CD4-positive, alpha-beta T cell treated with Interleukin-10 for 1 hour (primary cell): Measurements from ENCODE around the gene FOXRED1.

Experiments used
- DNase-seq: peaks from one replicate; pipeline ENCODE4 v3.0.0-alpha.2; 2020

FOXRED1 gene

DNA sequence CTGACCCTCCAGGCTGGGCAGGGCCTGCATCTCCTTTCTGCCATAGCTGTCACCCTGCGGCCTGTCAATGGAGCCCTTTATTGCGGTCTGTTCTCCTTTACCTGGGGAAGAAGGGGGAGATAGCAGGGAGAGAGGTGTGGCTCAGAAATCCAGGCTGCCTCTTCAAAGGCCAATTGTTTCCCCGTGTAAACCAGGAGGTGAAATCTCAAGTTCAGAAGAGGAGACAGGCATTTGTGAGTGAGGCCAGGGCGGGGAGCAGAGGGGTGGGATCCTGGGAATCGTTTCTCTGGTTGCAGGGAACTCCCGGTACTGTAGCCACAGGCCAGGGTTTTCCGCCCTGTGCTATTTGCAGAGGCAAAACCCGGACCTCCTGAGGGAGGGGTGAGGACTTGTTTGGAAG, 44.0 kb downstream of the FOXRED1 start:
- DNase-seq = no peak

DNA sequence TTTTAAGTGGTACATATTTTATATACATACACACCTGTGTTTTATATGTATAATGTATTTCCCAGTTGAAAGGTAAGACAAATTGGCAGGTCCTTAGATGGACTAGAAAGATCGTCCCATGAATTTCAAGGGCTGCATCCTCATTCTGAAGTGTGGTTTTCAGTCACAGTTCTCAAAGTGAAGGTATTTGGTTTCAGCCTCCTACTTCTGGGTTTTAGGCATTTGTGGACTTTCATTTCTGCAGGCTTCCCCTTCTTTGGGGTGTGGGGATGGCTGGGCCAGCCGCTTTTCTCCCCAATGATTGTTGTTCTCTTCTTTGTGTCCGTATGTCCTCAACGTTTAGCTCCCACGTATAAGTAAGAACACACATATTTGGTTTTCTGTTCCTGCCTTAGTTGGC, 44.9 kb downstream of the FOXRED1 start:
- DNase-seq = no peak

DNA sequence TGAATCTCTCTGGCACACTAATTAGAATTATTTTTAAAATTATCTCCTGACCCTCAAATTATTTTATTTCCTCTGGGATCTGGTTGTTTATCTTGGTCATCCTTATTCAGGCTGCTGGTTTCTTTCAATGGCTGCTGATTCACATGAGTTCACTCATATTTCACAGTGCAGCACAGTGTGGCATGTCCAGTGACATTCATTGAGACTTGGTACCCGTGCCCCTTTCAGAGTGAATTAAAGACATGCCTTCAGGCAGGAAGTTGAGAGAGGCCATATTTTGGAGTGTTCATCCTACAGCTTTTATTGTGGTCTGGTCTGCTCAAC, 48.4 kb downstream of the FOXRED1 start:
- no peak for DNase-seq

DNA sequence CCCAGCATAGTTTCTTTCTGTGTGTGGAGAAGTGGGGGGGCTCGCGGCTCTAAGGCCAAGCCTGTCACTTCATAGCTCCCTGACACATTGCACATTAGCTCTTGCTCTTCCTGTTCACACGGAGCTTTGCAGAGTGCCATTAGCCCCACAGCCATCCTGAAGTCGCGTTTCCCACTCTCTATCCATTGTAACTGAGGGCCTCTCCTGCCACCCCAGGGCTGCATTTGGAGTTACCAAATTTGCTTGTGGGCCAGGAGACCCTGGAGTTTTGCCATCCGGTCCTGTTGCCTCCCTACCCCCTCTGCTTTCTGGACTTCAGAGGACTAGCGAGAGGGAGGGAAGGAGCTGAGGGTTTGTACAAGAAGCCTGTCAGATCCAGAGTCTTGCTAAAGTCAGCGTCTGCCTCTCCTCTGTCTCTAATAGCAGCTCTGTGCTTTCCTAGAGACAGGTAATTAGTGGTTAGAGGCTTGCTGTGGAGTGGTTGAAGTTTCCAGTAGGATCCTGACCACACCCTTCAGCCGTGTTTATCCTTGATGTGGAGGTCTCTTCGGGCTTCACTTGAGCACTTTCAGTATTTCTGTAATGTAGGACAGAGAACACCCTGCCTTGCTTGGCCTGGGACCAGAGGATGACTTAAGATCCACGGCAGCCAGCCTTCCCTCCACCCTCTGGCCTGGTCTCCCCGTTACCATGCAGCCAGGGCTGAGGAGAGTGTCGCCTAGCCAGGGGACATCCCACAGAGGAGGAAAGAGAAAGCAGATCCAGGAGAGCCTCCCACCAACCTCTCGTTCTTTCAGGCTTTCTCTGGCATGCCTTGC, 49.0 kb downstream of the FOXRED1 start:
- peak; percentile 33 for DNase-seq

DNA sequence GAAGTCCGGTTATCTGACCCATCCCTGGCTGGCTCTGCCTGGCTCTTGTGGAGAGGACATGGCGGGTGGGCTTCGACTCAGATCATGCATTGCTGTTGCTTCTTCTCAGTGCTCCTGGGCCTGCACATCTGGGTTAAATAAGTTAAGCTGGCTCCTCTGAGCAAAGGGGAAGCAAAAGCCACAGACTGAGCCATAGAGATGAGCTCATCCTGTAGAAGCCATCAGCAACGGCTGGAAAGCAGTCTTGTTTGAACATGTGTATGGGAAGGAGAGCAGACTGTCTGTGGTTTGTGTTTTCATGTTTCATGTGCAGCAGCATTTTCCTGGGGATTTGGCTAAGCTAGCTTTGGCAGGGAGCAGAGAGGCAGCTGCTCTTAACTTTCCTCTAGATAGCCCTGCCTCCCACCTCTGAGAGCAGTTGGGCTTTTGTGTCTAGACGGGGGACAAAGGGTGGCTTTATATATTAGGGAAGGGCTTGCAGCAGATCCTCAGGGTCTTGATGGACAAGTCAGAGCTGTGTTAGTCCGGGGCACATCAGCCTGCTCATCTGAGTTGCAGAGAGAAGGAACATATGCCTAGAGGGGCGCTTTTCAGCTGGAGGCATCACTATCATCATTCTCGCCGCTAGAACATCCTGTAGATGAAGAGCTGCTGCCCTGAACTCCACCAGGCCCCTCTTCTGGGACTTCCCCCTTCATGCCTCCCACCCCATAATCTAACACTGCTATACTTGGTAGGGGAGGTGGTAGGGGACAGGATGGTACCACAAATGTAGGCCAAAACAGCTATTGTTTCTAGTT, 49.8 kb downstream of the FOXRED1 start:
- DNase-seq = no peak

DNA sequence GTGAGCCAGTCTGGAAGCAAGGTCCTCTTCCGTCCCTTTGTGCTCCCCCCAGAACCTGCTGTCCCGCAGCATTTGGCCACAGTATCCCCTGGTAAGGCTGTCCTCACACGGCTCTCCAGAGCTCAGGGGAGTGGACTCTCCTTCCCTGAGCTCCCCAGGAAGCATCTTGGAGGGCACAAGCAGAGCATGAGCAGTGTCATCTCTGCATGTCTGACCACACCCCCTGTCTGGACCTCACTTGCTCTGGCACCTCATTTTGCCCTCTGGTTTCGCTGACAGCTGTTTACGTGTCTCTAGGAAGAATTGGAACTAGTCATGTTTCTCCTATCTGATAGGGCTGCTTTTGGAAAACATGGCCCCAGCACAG, 50.4 kb downstream of the FOXRED1 start:
- no peak for DNase-seq

DNA sequence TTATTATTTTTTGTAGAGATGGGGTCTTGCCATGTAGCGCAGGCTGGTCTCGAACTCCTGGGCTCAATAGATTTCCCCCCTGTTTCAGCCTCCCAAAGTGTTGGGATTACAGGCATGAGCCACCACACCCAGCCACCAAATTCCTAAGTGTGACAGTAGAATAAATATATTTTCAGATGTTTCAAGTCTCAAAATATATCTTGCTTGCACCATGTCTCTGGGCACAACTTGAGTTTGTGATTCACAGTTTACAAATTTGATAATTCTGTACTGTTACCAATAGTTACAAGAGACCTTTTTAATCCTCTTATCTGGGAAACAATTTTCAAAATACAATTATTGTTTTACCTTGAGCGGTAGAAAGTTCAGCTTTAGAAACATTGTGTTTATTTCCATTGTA, 54.0 kb downstream of the FOXRED1 start:
- DNase-seq = no peak

DNA sequence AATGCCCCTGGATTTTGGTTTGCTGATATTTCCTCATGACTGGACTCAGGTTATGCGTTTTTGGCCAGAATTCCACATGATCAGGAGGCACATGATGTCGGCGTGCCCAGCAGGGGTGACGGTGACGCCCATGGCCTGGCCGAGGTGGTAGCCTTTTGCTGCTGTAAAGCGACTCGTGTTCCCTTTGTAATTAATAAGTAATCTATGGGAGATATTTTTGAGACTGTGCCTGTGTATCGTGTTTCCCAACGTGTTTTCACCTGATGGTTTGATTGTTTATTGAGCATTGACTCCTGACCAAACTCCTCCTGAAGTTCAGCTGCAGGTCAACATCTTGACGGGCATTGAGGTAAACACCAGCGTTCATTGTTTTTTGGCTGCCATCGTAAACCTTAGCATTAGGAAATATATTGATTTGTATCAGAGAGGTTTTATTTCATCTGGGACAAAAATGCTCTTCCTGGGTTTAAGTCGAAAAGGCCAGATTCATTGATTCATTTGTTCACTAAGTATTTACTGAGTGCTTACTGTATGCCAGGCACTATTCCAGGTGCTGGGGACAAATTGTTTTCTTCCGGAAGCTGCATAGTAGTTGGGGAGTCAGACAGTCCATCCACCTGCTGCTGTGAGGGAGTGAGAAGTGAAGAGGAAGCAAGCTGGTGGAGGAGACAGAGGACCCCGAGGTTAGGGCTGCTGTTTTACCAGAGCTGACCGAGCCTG, 58.5 kb downstream of the FOXRED1 start:
- DNase-seq = no peak
